HG02623 (cell line): ENCODE data around the gene DCDC2C.
"Not testable (repeated sequence)": the region's sequence is repeated elsewhere in the genome, so short reads cannot be mapped to it uniquely, and the experiment has no call there.

Experiments
- ATAC-seq: cut with Tn5 transposase; IDR thresholded peaks from one replicate; pipeline ENCODE4 v1.9.1; 2021; ENCODE audit warnings: moderate library complexity; ENCODE audit not compliant: unreplicated experiment

DCDC2C gene

GRCh38 chr2:3814706-3815245 lies 111.4 kb downstream of the DCDC2C start:
- no peak for ATAC-seq

DNA sequence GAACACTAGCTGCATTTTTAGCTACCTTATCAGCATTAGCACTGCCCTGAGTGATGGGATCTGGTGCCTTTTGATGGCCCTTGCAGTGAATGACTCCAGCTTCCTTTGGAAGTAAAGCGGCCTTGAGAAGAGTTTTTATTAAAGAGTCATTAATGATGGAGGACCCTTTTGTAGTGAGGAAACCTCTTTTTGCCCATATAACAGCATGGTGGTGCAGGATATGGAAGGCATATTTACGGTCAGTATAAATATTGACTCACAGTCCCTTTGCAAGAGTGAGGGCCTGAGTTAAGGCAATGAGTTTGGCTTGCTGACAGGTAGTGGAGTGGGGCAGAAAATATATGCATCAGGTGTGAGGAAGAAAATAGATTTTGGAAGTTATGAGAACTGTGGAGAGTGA lies 113.8 kb downstream of the DCDC2C start:
- ATAC-seq = not testable (repeated sequence)

DNA sequence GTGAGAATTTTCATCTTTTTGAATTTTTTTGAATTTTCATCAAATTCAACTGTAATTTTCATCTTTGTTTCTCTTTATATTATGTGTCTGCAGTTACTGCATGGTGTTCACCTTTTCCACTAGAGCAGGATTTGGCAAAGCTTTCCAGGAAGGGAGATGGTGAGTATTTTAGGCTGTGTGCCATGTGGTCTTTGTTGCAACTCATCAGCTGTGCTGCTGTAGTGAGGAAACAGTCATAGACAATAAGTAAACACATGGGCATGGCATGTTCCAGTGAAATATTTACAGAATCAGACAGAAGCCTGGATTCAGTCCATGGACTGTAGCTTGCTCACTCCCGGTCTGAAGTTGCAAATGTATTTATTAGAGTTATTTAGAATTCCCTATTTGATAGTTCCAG lies 120.4 kb downstream of the DCDC2C start:
- ATAC-seq = no peak

- no peak for ATAC-seq
These were observed 124.5 kb downstream of the DCDC2C start for GRCh38 chr2:3827673-3828575.

DNA sequence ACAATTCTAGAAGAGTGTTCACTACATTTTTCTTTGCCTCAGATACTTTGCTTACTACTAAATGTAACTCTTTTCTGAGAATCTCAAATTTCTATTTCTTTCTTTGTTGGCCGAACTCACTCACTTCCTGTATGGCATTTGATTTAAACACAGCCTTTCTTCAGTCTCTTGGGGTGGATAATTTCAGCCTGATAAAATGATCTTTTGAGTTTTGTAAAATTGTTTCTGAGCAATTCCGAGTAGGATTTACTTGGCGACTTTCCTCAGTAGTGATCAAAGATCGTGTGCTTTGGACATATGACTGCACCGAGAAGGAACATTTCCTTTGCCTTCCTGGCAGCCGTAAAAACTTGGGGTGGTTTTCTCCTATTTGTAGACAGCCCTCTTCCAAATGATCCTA lies 127.4 kb downstream of the DCDC2C start:
- ATAC-seq = no peak

DNA sequence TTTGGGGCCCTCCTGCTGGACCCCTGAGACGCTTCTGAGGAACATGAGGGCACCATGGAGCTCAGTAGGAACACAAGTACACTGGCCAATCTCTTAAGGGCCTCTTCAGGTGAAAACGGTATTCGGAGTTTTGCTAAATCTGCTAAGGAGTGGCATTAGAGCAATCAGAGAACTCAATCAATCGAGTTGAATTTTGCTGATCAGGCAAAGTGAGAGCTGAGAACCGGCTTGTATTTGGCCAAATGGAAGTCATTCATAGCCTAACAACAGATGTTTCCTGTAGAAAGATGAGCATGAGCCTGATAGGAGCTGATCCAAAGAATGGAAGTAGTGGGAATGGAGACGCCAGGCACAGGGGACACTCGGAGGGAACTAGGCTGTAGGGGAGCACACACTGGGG lies 133.7 kb downstream of the DCDC2C start:
- ATAC-seq = no peak

GRCh38 chr2:3838348-3838747 lies 135.0 kb downstream of the DCDC2C start:
- ATAC-seq = no peak

DNA sequence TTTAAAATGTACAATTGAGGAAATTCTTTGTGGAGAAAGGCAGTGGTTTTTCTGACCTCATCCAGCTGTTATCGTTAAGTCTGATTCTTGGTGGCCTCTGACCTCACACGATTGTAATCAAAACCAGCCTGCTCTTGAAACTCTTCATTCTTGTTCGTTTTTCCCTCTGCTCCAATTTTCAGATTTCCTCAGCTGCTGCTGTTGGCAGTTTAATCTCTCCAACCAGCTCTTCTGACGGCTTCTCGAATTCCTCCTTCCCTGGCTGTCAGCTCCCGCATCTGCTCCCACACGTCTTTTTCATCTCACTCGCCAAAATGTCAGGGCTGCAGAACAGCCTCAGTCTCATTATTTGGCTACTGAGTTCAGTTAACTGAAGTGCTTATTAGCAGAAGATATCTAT lies 136.1 kb downstream of the DCDC2C start:
- no peak for ATAC-seq

GRCh38 chr2:3840611-3841155 lies 137.3 kb downstream of the DCDC2C start:
- no peak for ATAC-seq

DNA sequence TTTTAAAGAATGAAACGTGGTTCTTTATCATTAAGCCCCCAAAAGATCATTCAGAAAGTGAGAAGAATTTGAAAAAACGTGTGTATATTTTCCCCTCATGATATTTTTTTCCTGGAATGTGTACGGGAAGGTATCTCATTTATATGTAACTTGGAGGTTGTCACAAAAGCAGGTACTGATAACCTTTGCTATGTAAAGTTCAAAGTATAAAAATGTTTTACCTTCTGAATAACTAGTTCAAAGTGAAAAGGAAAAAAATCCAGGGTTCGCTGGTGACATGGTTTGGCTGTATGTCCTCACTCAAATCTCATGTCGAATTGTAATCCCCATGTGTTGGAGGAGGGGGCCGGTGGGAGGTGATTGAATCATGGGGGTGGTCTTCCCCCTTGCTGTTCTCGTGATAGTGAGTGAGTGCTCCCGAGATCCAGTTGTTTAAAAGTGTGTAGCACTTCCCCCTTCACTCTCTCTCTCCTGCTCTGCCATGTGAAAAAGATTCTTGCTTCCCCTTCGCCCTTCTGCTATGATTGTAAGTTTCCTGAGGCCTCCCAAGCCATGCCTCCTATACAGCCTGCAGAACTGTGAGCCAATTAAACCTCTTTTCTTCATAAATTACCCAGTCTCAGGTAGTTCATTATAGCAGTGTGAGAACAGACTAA lies 144.2 kb downstream of the DCDC2C start:
- ATAC-seq = no peak

DNA sequence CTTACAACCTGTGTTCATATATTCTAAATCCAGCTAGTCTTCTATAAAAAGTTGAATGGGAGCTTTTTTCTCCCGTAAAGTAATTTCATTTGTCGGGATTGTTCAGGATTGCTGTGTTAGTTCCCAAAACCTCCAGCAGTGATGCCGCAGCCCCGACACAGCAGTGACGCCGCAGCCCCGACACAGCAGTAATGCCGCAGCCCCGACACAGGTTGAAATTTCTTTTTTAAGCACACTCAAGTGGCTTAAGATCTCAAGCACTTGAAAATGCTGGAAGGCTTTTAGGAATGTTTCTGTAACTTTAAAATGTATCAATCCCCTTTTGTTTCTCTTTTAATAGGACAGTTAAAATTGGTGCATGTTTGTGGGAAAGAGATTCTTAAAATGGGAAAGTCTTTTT lies 145.4 kb downstream of the DCDC2C start:
- no peak for ATAC-seq

DNA sequence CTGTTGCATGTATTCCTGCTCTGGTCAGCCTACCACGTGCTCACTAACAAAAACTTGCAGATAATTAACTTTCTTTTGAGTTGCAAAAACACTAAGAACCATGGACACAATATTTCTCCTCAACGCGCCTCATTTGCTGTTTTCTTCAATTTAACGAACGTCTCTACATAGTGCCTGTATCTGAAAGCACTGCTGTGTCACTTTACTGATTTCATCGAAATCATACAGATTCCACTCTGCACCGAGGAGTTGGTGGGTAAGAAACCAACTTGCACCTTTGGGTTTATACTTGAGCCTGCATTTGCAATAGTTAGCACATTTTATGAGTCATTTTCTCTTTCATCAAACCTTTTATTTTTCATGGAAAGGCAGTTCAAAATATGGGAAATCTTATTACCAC lies 145.8 kb downstream of the DCDC2C start:
- ATAC-seq = no peak

- no peak for ATAC-seq
These were observed 154.2 kb downstream of the DCDC2C start for GRCh38 chr2:3857576-3857975.

DNA sequence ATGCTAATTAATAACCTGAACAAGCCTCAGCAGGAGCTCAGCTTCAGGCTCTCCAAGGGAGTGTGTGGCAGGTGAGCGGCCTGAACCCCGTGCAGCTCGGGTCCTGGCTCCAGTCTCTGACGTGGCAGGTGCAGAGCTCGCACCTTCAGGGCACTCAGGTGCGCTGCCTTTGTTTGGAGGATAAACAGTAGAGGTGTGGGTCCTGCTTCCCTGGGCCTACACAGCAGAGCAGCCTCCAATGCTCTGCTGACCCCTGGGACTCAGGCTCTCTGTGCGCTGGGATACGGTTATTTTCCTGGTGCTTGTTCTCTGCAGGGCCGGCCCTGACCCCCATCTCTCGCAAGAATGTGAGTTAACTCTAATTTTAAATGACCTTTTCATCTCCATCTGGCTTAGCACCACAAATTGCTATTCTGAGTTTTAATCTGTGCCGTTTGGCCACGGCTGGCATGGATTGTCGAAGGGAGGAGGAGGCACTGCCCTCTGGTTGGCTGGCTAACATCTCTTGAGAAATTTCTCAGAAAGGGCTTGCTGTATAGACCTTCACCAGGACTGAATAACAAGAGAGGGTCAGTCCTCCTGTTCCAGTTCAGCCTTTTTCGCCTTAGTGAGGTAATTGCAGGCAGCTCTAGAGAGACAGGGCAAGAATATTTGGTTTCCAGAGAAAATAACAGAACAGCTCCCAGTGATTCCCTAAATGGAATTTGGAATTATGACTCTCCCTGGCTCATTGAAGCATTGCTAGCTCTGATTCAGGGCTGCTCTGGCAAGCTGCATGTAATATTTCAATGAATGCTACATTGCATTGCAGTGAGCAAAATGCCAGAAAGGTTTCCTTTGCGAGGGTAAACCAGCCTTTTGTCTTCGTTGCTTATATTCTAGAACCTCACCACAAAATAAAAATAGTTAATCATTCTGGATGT lies 161.8 kb downstream of the DCDC2C start:
- ATAC-seq = no peak

DNA sequence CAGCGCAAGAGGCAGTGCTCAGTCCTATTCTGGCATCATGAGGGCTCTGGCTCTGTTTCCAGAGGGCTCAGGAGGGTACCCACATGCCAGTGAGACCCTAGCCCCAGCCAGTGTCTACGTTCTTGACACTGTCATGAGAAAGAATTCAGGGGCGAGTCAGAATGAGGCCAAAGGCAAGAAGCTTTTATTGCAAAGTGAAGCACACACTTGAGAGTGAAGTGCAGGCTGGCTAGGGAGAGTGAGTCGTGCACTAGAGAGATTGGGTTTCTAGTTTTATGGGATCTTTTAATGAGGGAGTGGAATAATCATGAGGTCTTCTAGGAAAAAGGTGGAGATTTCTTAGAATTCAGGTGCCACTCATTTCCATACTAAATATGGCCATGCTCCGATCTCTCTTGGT lies 164.1 kb downstream of the DCDC2C start:
- ATAC-seq = no peak

DNA sequence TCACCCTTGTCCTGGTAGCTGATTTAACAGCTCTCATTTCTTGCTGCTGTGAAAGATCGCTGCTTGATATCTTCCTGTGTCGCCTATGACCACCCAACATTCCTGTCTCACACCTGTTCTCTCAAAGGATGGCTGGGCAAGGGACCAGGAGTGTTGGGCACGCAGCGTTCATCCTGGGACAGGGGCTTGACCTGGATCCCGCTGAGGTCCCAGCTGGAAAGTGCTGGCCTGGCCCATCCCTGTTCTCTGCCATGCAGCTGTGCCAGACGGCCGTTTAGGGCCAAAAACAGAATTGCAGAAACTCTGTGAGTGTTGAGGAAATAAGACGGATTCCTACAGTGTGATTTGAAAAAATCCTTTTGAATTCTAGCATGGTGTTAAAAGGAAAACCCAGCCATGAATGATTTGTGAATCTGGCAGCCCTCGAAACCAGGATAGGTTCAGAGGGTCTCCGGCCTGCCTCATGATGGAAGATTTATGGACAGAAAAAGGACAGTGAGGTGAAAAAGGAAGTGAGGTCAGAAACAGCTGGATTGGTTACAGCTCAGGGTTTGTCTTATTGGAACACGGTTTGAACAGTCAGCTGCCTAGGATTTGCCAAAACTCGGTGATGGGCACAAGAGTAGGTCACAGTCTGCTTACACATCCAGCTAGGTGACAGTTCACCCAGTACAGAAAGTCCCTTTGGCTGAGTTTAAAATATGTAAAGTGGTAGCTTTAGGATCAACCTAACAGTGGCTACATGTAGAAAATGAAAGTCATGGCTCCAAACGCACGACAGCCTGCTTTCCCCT lies 164.8 kb downstream of the DCDC2C start:
- no peak for ATAC-seq

- no peak for ATAC-seq
These were observed 166.8 kb downstream of the DCDC2C start for GRCh38 chr2:3870222-3870621.

DNA sequence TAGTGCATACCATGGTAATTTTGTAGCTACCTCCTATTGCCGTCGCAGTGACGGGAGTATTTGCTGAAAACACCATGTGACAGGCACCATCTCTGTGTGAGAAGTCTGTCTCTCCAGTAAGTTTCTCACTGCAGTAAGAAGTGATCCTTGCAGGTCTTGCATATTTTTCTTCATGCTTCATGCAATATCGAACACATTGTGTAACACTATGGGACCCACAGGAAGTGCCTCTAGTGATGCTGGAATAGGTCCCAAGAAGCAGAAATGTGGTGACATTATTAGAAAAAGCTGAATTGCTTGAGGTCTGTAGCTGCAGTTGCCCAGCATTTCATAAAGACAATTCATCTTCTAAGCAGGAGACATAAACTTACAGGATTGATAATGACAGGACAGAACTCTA lies 167.6 kb downstream of the DCDC2C start:
- ATAC-seq = no peak

- ATAC-seq = no peak
These were observed 169.1 kb downstream of the DCDC2C start for GRCh38 chr2:3872451-3872850.

DNA sequence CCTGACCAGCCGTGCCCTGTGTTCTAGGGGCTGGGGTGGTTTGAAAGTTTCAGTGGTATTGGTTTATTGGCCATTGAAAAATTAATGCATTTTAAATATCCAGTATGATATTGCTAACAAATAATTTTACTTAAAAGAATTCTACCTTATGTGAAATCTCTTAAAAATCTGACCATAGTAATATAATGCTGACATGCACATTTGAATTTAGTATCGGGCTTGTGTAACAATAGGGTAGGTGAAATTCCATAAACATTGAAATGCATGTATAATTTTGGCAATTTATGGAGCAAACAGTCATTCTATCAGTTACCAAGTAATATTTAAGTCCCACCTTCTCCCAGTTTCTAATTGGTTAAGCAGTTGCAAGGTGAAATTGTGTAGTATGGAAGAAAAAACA lies 170.5 kb downstream of the DCDC2C start:
- no peak for ATAC-seq
